Spleen (tissue), 7 donors: ENCODE measurements around the gene TPD52L3.

Experiments
- POLR2A ChIP-seq, 3 donors: fragments of 450-650 bp; IDR thresholded peaks; one replicate each; pipeline ENCODE4 v1.5.1; 2017; ENCODE audit warnings: antibody characterized with exemption in 3 of 3, mild to moderate bottlenecking in 1 of 3
- TF ChIP-seq, protein P1 (sequence below), 11 experiments: fragments of 200-600 bp in 7 of 11; fragments of 450-650 bp in 4 of 11; sonication (generic) in 4 of 11; IDR thresholded peaks in 8 of 11; conservative IDR thresholded peaks in 3 of 11; 1 replicate in 7 of 11; 2 replicates in 4 of 11; pipeline versions ENCODE4 v1.4.0 to v1.8.0; 2016 to 2021; ENCODE audit warnings: antibody characterized with exemption in 11 of 11, inconsistent platforms in 4 of 11, mild to moderate bottlenecking in 1 of 11
- donor health status: DM: no; HTN: no; CAD: no; lungs with moderate emphysema.
- donor health status: DM: no; HTN: no; CAD: no.
- donor health status: DM: no; HTN: no; CAD: no.

DNA sequence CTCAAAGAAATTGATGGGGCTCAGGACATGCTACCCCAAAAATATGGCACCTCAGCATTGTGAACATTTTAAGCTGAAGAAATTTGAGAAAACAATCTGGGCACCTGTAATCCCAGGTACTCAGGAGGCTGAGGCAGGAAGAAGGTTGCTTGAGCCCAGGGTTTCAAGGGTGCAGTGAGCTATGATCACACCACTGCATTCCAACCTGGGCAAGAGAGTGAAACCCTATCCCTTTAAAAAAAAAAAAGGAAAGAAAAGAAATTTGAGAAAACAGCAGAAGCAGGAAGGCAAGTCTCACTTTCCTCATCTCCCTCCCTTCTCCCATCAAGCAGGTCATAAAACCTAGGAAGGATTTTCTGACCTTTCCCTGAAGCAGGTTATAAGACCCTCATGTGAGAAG, 23.6 kb downstream of the TPD52L3 start:
- TF ChIP-seq, protein P1, sequence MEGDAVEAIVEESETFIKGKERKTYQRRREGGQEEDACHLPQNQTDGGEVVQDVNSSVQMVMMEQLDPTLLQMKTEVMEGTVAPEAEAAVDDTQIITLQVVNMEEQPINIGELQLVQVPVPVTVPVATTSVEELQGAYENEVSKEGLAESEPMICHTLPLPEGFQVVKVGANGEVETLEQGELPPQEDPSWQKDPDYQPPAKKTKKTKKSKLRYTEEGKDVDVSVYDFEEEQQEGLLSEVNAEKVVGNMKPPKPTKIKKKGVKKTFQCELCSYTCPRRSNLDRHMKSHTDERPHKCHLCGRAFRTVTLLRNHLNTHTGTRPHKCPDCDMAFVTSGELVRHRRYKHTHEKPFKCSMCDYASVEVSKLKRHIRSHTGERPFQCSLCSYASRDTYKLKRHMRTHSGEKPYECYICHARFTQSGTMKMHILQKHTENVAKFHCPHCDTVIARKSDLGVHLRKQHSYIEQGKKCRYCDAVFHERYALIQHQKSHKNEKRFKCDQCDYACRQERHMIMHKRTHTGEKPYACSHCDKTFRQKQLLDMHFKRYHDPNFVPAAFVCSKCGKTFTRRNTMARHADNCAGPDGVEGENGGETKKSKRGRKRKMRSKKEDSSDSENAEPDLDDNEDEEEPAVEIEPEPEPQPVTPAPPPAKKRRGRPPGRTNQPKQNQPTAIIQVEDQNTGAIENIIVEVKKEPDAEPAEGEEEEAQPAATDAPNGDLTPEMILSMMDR (IDR thresholded peaks at IDR 0.05 in 8 of 11, conservative IDR thresholded peaks at IDR 0.05 in 3 of 11): no peak
- no peak for TF ChIP-seq POLR2A (IDR thresholded peaks at IDR 0.05)
